Thoracic aorta (tissue), 2 donors: ENCODE measurements around the gene SAXO1. TPM values are rescaled to one million over a fixed set of nuclear protein-coding genes. Genes with fewer than 3 reads are reported as not detected.

ENCODE experiments used
- ATAC-seq: fragments of 150-250 bp; one replicate; pipeline ENCODE4 v1.8.0; 2017; ENCODE audit warnings: low read depth; ENCODE audit not compliant: insufficient number of reproducible peaks, low FRiP score
- DNase-seq: peaks from one replicate; pipeline ENCODE4 v3.0.0-alpha.2; 2020; ENCODE audit warnings: low spot score
- H3K27ac ChIP-seq, 2 donors: fragments of 200-600 bp; sonication (generic); 1 replicate in 1 of 2; 2 replicates in 1 of 2; pipeline ENCODE4 v1.5.1; 2016; ENCODE audit warnings: mild to moderate bottlenecking in 2 of 2, moderate library complexity in 2 of 2
- H3K27me3 ChIP-seq: fragments of 200-600 bp; sonication (generic); replicated peaks from 2 replicates; pipeline ENCODE4 v1.6.0; 2016; ENCODE audit warnings: mild to moderate bottlenecking; ENCODE audit not compliant: insufficient read depth
- H3K36me3 ChIP-seq: fragments of 200-600 bp; sonication (generic); one replicate; pipeline ENCODE4 v1.5.1; 2016
- H3K4me1 ChIP-seq, 2 donors: fragments of 200-600 bp; sonication (generic); 1 replicate in 1 of 2; 2 replicates in 1 of 2; pipeline versions ENCODE4 v1.5.1 to v1.6.0; 2016; ENCODE audit warnings: low read depth in 2 of 2, mild to moderate bottlenecking in 1 of 2; ENCODE audit not compliant: control insufficient read depth in 1 of 2
- H3K4me3 ChIP-seq: fragments of 200-600 bp; sonication (generic); 2 replicates; pipeline ENCODE4 v1.5.1; 2016; ENCODE audit warnings: mild to moderate bottlenecking
- H3K9me3 ChIP-seq: fragments of 200-600 bp; sonication (generic); 2 replicates; pipeline ENCODE4 v1.5.1; 2016
- CTCF ChIP-seq: fragments of 200-600 bp; sonication (generic); IDR thresholded peaks from one replicate; pipeline ENCODE4 v1.5.1; 2019; ENCODE audit warnings: antibody characterized with exemption
- total RNA-seq, 2 donors: library from RNA; depleted of rRNA; stranded (reverse); fragments of >200 nt; gene quantifications; one replicate each; pipeline versions ENCODE4 v1.1.0 to v1.2.3, GENCODE V29; 2016

The SAXO1 gene
- total RNA-seq, 2 donors from 2014 or later, result 0.27 to 1.8 TPM

GRCh38 chr9:18989097-18989496 is 43.9 kb downstream of the SAXO1 start:
- Histone ChIP-seq H3K9me3 (no peaks in the 10 kb centered on the region), H3K27ac (no peak overlapping the region), H3K27me3 (no peaks in the 10 kb centered on the region), H3K4me3 (no peak overlapping the region), H3K4me1 (peaks cover 0 to 10% of the 10 kb centered on the region in 2 donors), H3K36me3 (no peaks in the 10 kb centered on the region)
- ATAC-seq (no peak), DNase-seq (no peak)
- TF ChIP-seq CTCF, result no peak

DNA sequence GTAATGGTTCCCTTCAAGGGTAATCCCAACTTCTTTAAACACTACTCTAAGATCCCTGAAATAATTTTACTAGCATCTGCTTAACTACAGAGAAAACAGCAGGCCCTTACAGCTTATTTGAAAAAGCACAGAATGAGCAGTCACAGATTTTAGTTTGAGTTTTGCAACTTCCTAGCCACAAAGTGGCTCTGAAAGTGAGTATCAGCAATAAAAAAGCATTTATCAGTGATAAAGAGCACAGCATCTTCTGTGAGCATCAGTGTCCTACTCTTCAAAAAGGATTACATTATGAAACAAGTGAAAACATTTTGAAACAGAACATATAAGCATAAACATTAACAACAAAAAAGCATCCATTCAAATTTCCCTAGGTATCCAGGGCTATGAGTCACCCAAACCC is 45.0 kb downstream of the SAXO1 start:
- Histone ChIP-seq H3K36me3 (no peaks in the 10 kb centered on the region), H3K4me3 (no peak overlapping the region), H3K27ac (no peak overlapping the region), H3K9me3 (no peaks in the 10 kb centered on the region), H3K27me3 (no peaks in the 10 kb centered on the region), H3K4me1 (peaks cover 0 to 10% of the 10 kb centered on the region in 2 donors)
- ATAC-seq (no peak), DNase-seq (no peak)
- no peak for TF ChIP-seq CTCF

GRCh38 chr9:18985996-18986395 is 47.0 kb downstream of the SAXO1 start:
- no peaks in the 10 kb centered on the region for H3K36me3 ChIP-seq
- H3K4me3 ChIP-seq, result no peak overlapping the region
- no peak for TF ChIP-seq CTCF
- DNase-seq (no peak), ATAC-seq (no peak)
- H3K9me3 ChIP-seq, result no peaks in the 10 kb centered on the region
- H3K27ac ChIP-seq, result no peak overlapping the region
- H3K27me3 ChIP-seq, result no peaks in the 10 kb centered on the region
- H3K4me1 ChIP-seq, result peaks cover 0 to 17% of the 10 kb centered on the region in 2 donors

GRCh38 chr9:18985464-18985951 is 47.5 kb downstream of the SAXO1 start:
- H3K4me3 ChIP-seq, result no peak overlapping the region
- ATAC-seq (no peak), DNase-seq (no peak)
- no peak overlapping the region for H3K27ac ChIP-seq
- H3K36me3 ChIP-seq, result no peaks in the 10 kb centered on the region
- no peaks in the 10 kb centered on the region for H3K9me3 ChIP-seq
- H3K4me1 ChIP-seq, result peaks cover 0 to 17% of the 10 kb centered on the region in 2 donors
- TF ChIP-seq CTCF, result no peak
- no peaks in the 10 kb centered on the region for H3K27me3 ChIP-seq

GRCh38 chr9:18982262-18982620 is 50.8 kb downstream of the SAXO1 start:
- H3K9me3 ChIP-seq, result no peaks in the 10 kb centered on the region
- DNase-seq (no peak), ATAC-seq (no peak)
- no peak for TF ChIP-seq CTCF
- no peak overlapping the region for H3K27ac ChIP-seq
- no peaks in the 10 kb centered on the region for H3K36me3 ChIP-seq
- H3K4me1 ChIP-seq, result peaks cover 4 to 32% of the 10 kb centered on the region in 2 donors
- H3K4me3 ChIP-seq, result no peak overlapping the region
- H3K27me3 ChIP-seq, result no peaks in the 10 kb centered on the region
